Measurements from ENCODE around the gene SLC30A10.
"Not testable (repeated sequence)": the region's sequence is repeated elsewhere in the genome, so short reads cannot be mapped to it uniquely, and the experiment has no call there.

SLC30A10 gene

GRCh38 chr1:219907772-219908070 lies 20.6 kb downstream of the SLC30A10 start:
- H3K4me3 ChIP-seq (ENCODE audit: low read length in 2 of 2) = no peak overlapping the region
- no peaks in the 10 kb centered on the region for H3K27me3 ChIP-seq (ENCODE audit: control insufficient read depth in 1 of 2, insufficient read depth in 2 of 2, low read length in 2 of 2)
- H3K4me1 ChIP-seq (ENCODE audit: control insufficient read depth, insufficient read depth, low read length) = peaks cover 2% of the 10 kb centered on the region
- H3K36me3 ChIP-seq (ENCODE audit: control insufficient read depth in 2 of 2, insufficient read depth in 2 of 2, low read length in 2 of 2) = no peaks in the 10 kb centered on the region
- no peak overlapping the region for H3K27ac ChIP-seq (ENCODE audit: low read length)
- no peak overlapping the region for H3K9ac ChIP-seq (ENCODE audit: low read length in 2 of 2)
- no peaks in the 10 kb centered on the region for H3K9me3 ChIP-seq (ENCODE audit: control insufficient read depth in 2 of 2, low read length in 2 of 2)

- H3K27ac ChIP-seq (ENCODE audit: low read length) = no peak overlapping the region
- H3K36me3 ChIP-seq (ENCODE audit: control insufficient read depth in 2 of 2, insufficient read depth in 2 of 2, low read length in 2 of 2) = no peaks in the 10 kb centered on the region
- no peak overlapping the region for H3K9ac ChIP-seq (ENCODE audit: low read length in 2 of 2)
- peaks cover 2% of the 10 kb centered on the region for H3K4me1 ChIP-seq (ENCODE audit: control insufficient read depth, insufficient read depth, low read length)
- H3K27me3 ChIP-seq (ENCODE audit: control insufficient read depth in 1 of 2, insufficient read depth in 2 of 2, low read length in 2 of 2) = no peaks in the 10 kb centered on the region
- H3K9me3 ChIP-seq (ENCODE audit: control insufficient read depth in 2 of 2, low read length in 2 of 2) = no peaks in the 10 kb centered on the region
- no peak overlapping the region for H3K4me3 ChIP-seq (ENCODE audit: low read length in 2 of 2)
Measured at GRCh38 chr1:219906924-219907771, 21.2 kb downstream of the SLC30A10 start.

GRCh38 chr1:219906565-219906923 lies 21.8 kb downstream of the SLC30A10 start:
- H3K27ac ChIP-seq (ENCODE audit: low read length); H3K4me3 ChIP-seq (ENCODE audit: low read length in 2 of 2); H3K9me3 ChIP-seq (ENCODE audit: control insufficient read depth in 2 of 2, low read length in 2 of 2); H3K9ac ChIP-seq (ENCODE audit: low read length in 2 of 2); H3K4me1 ChIP-seq (ENCODE audit: control insufficient read depth, insufficient read depth, low read length); H3K36me3 ChIP-seq (ENCODE audit: control insufficient read depth in 2 of 2, insufficient read depth in 2 of 2, low read length in 2 of 2); H3K27me3 ChIP-seq (ENCODE audit: control insufficient read depth in 1 of 2, insufficient read depth in 2 of 2, low read length in 2 of 2): not testable (repeated sequence)

GRCh38 chr1:219905524-219905923 lies 22.8 kb downstream of the SLC30A10 start:
- H3K4me1 ChIP-seq (ENCODE audit: control insufficient read depth, insufficient read depth, low read length) = peaks cover 2% of the 10 kb centered on the region
- no peaks in the 10 kb centered on the region for H3K27me3 ChIP-seq (ENCODE audit: control insufficient read depth in 1 of 2, insufficient read depth in 2 of 2, low read length in 2 of 2)
- H3K36me3 ChIP-seq (ENCODE audit: control insufficient read depth in 2 of 2, insufficient read depth in 2 of 2, low read length in 2 of 2) = no peaks in the 10 kb centered on the region
- H3K4me3 ChIP-seq (ENCODE audit: low read length in 2 of 2) = no peak overlapping the region
- H3K27ac ChIP-seq (ENCODE audit: low read length) = no peak overlapping the region
- no peaks in the 10 kb centered on the region for H3K9me3 ChIP-seq (ENCODE audit: control insufficient read depth in 2 of 2, low read length in 2 of 2)
- H3K9ac ChIP-seq (ENCODE audit: low read length in 2 of 2) = no peak overlapping the region

- Histone ChIP-seq H3K9me3 (ENCODE audit: control insufficient read depth in 2 of 2, low read length in 2 of 2) (no peaks in the 10 kb centered on the region), H3K9ac (ENCODE audit: low read length in 2 of 2) (no peak overlapping the region), H3K27me3 (ENCODE audit: control insufficient read depth in 1 of 2, insufficient read depth in 2 of 2, low read length in 2 of 2) (no peaks in the 10 kb centered on the region), H3K4me3 (ENCODE audit: low read length in 2 of 2) (no peak overlapping the region), H3K27ac (ENCODE audit: low read length) (no peak overlapping the region), H3K4me1 (ENCODE audit: control insufficient read depth, insufficient read depth, low read length) (peaks cover 2% of the 10 kb centered on the region), H3K36me3 (ENCODE audit: control insufficient read depth in 2 of 2, insufficient read depth in 2 of 2, low read length in 2 of 2) (no peaks in the 10 kb centered on the region)
Measured at GRCh38 chr1:219904934-219905333, 23.4 kb downstream of the SLC30A10 start.

- peaks cover 2% of the 10 kb centered on the region for H3K4me1 ChIP-seq (ENCODE audit: control insufficient read depth, insufficient read depth, low read length)
- H3K36me3 ChIP-seq (ENCODE audit: control insufficient read depth in 2 of 2, insufficient read depth in 2 of 2, low read length in 2 of 2) = no peaks in the 10 kb centered on the region
- no peak overlapping the region for H3K9ac ChIP-seq (ENCODE audit: low read length in 2 of 2)
- no peak overlapping the region for H3K4me3 ChIP-seq (ENCODE audit: low read length in 2 of 2)
- H3K27me3 ChIP-seq (ENCODE audit: control insufficient read depth in 1 of 2, insufficient read depth in 2 of 2, low read length in 2 of 2) = no peaks in the 10 kb centered on the region
- H3K27ac ChIP-seq (ENCODE audit: low read length) = no peak overlapping the region
- no peaks in the 10 kb centered on the region for H3K9me3 ChIP-seq (ENCODE audit: control insufficient read depth in 2 of 2, low read length in 2 of 2)
Measured at GRCh38 chr1:219903353-219903871, 24.9 kb downstream of the SLC30A10 start.

- H3K4me1 ChIP-seq (ENCODE audit: control insufficient read depth, insufficient read depth, low read length) = peaks cover 2% of the 10 kb centered on the region
- H3K27ac ChIP-seq (ENCODE audit: low read length) = no peak overlapping the region
- H3K9me3 ChIP-seq (ENCODE audit: control insufficient read depth in 2 of 2, low read length in 2 of 2) = no peaks in the 10 kb centered on the region
- no peaks in the 10 kb centered on the region for H3K36me3 ChIP-seq (ENCODE audit: control insufficient read depth in 2 of 2, insufficient read depth in 2 of 2, low read length in 2 of 2)
- H3K27me3 ChIP-seq (ENCODE audit: control insufficient read depth in 1 of 2, insufficient read depth in 2 of 2, low read length in 2 of 2) = no peaks in the 10 kb centered on the region
- H3K4me3 ChIP-seq (ENCODE audit: low read length in 2 of 2) = no peak overlapping the region
- no peak overlapping the region for H3K9ac ChIP-seq (ENCODE audit: low read length in 2 of 2)
Measured at GRCh38 chr1:219902951-219903350, 25.4 kb downstream of the SLC30A10 start.

GRCh38 chr1:219900882-219901281 lies 27.5 kb downstream of the SLC30A10 start:
- Histone ChIP-seq H3K9ac (ENCODE audit: low read length in 2 of 2) (no peak overlapping the region), H3K36me3 (ENCODE audit: control insufficient read depth in 2 of 2, insufficient read depth in 2 of 2, low read length in 2 of 2) (no peaks in the 10 kb centered on the region), H3K27ac (ENCODE audit: low read length) (no peak overlapping the region), H3K4me1 (ENCODE audit: control insufficient read depth, insufficient read depth, low read length) (no peaks in the 10 kb centered on the region), H3K9me3 (ENCODE audit: control insufficient read depth in 2 of 2, low read length in 2 of 2) (no peaks in the 10 kb centered on the region), H3K27me3 (ENCODE audit: control insufficient read depth in 1 of 2, insufficient read depth in 2 of 2, low read length in 2 of 2) (no peaks in the 10 kb centered on the region), H3K4me3 (ENCODE audit: low read length in 2 of 2) (no peak overlapping the region)

GRCh38 chr1:219900201-219900600 lies 28.2 kb downstream of the SLC30A10 start:
- no peaks in the 10 kb centered on the region for H3K27me3 ChIP-seq (ENCODE audit: control insufficient read depth in 1 of 2, insufficient read depth in 2 of 2, low read length in 2 of 2)
- H3K9ac ChIP-seq (ENCODE audit: low read length in 2 of 2) = no peak overlapping the region
- H3K9me3 ChIP-seq (ENCODE audit: control insufficient read depth in 2 of 2, low read length in 2 of 2) = no peaks in the 10 kb centered on the region
- H3K36me3 ChIP-seq (ENCODE audit: control insufficient read depth in 2 of 2, insufficient read depth in 2 of 2, low read length in 2 of 2) = no peaks in the 10 kb centered on the region
- no peak overlapping the region for H3K27ac ChIP-seq (ENCODE audit: low read length)
- H3K4me3 ChIP-seq (ENCODE audit: low read length in 2 of 2) = no peak overlapping the region
- no peaks in the 10 kb centered on the region for H3K4me1 ChIP-seq (ENCODE audit: control insufficient read depth, insufficient read depth, low read length)

GRCh38 chr1:219898375-219898774 lies 30.0 kb downstream of the SLC30A10 start:
- Histone ChIP-seq H3K9ac (ENCODE audit: low read length in 2 of 2) (no peak overlapping the region), H3K4me3 (ENCODE audit: low read length in 2 of 2) (no peak overlapping the region), H3K9me3 (ENCODE audit: control insufficient read depth in 2 of 2, low read length in 2 of 2) (no peaks in the 10 kb centered on the region), H3K4me1 (ENCODE audit: control insufficient read depth, insufficient read depth, low read length) (no peaks in the 10 kb centered on the region), H3K27me3 (ENCODE audit: control insufficient read depth in 1 of 2, insufficient read depth in 2 of 2, low read length in 2 of 2) (peaks cover 0 to 1% of the 10 kb centered on the region in 2 donors), H3K36me3 (ENCODE audit: control insufficient read depth in 2 of 2, insufficient read depth in 2 of 2, low read length in 2 of 2) (no peaks in the 10 kb centered on the region), H3K27ac (ENCODE audit: low read length) (no peak overlapping the region)

GRCh38 chr1:219897914-219898313 lies 30.4 kb downstream of the SLC30A10 start:
- Histone ChIP-seq H3K9ac (ENCODE audit: low read length in 2 of 2) (no peak overlapping the region), H3K9me3 (ENCODE audit: control insufficient read depth in 2 of 2, low read length in 2 of 2) (no peaks in the 10 kb centered on the region), H3K4me1 (ENCODE audit: control insufficient read depth, insufficient read depth, low read length) (no peaks in the 10 kb centered on the region), H3K27me3 (ENCODE audit: control insufficient read depth in 1 of 2, insufficient read depth in 2 of 2, low read length in 2 of 2) (peaks cover 0 to 2% of the 10 kb centered on the region in 2 donors), H3K27ac (ENCODE audit: low read length) (no peak overlapping the region), H3K4me3 (ENCODE audit: low read length in 2 of 2) (no peak overlapping the region), H3K36me3 (ENCODE audit: control insufficient read depth in 2 of 2, insufficient read depth in 2 of 2, low read length in 2 of 2) (no peaks in the 10 kb centered on the region)

Measured in stomach smooth muscle (tissue), 2 donors.